ENCODE data around the gene PYDC1. TPM values are rescaled to one million over a fixed set of nuclear protein-coding genes. Genes with fewer than 3 reads are reported as not detected.

The PYDC1 gene
- total RNA-seq, result not detected
- polyA plus RNA-seq, result not detected
- long read RNA-seq, donor 1, result 0 reads
- long read RNA-seq, donor 2, result 0 reads

DNA sequence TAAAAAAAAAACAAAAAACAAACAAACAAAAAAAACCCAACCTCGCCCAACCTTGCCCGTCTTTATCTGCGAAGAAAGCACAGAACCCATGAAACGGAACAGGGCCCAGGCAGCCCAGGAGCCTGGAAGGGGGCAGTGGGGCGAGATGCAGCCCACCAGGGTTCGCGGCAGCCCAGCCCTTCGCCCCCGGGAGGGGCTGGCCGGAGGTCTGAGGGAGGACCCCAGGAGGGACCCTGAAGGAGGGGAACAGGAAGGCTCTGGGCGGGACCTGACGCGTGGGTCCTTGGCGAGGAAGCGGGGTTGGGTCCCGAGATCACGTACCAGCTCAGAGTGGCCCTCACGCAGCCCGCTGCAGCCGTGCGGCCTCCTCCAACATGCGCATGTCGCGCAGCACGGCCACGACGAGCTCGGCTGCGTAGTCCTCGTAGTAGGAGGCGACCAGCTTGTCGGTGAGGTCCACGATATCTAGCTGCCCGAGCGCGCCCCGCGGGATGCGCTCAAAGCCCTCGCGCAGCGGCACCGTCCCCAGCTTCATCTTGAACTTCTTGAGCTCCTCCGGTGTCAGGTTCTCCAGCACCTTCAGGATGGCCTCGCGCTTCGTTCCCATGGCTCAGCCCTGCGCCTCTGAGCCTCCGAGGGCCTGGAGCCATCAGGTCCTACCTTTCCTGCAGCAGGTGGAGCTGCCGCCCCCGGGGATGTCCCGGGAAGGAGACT is at the start of gene PYDC1:
PYDC1 (minus strand) TSS at position 714 of the 714 bp plus-strand sequence; CDS start at position 607, 107 bp downstream.
- Histone ChIP-seq H3K4me1 (ENCODE audit: control insufficient read depth in 1 of 2, insufficient read depth in 2 of 2, low read length in 2 of 2) (no peaks in the 10 kb centered on the region), H3K9me3 (ENCODE audit: control insufficient read depth, low read length) (no peaks in the 10 kb centered on the region), H3K27ac (ENCODE audit: low read depth in 1 of 2, low read length in 2 of 2) (no peak within 1 kb of the TSS), H3K36me3 (ENCODE audit: control insufficient read depth in 1 of 2, insufficient read depth in 2 of 2, low read length in 1 of 2) (no peaks in the 10 kb centered on the region), H3K4me3 (ENCODE audit: low read length in 2 of 2) (no peak within 1 kb of the TSS), H3K27me3 (ENCODE audit: control insufficient read depth in 1 of 2, insufficient read depth in 2 of 2, low read length in 1 of 2) (no peaks in the 10 kb centered on the region)
- intact Hi-C loops (cut with DNase I), result loop anchor here in 1 of 2 donors (10.0 kb wide), 1 partner anchor 488 kb away; no protein-coding TSS in a partner anchor
- DNase-seq, result no peak
- 3 to 4% methylated on average over 50 to 52 of the region's 52 CpGs for WGBS, 2 donors
- ATAC-seq (ENCODE audit: low FRiP score), result no peak

DNA sequence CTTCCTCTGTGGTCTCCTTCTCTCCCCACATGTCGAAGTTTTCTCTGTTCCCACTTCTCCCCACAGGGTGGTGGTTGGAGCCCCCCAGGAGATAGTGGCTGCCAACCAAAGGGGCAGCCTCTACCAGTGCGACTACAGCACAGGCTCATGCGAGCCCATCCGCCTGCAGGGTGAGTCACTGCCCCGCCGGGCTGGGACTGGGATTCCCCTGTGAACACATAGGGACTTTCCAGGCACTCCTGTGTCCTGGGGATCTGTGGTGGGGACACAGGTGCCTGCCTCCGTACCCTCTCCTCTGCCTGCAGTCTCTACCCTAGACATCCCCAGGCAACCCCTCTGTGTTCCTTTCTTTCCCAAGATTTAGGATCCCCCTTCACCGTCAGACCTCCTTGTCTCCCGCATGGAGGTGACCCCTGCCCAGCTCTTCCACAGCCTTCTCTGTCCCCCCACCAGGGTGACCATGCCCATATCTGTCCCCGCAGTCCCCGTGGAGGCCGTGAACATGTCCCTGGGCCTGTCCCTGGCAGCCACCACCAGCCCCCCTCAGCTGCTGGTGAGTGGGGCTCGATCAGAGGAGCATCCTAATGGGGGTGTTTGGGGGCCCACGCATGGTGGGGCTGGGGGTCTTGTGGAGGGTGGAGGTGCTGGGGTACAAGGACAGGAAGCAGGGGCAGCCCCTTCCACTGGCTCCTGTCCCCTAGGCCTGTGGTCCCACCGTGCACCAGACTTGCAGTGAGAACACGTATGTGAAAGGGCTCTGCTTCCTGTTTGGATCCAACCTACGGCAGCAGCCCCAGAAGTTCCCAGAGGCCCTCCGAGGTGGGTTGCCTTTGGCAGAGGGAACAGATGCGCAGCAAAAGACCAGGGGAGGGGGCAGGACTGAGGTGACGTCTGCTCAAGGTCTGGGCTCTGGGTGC is 48.7 kb upstream of the PYDC1 start:
- H3K4me1 ChIP-seq (ENCODE audit: control insufficient read depth in 1 of 2, insufficient read depth in 2 of 2, low read length in 2 of 2), result no peaks in the 10 kb centered on the region
- no peaks in the 10 kb centered on the region for H3K36me3 ChIP-seq (ENCODE audit: control insufficient read depth in 1 of 2, insufficient read depth in 2 of 2, low read length in 1 of 2)
- peak; percentile 59 to 72 for DNase-seq
- intact Hi-C loops (cut with DNase I), result no loop called here
- no peaks in the 10 kb centered on the region for H3K9me3 ChIP-seq (ENCODE audit: control insufficient read depth, low read length)
- H3K27ac ChIP-seq (ENCODE audit: low read depth in 1 of 2, low read length in 2 of 2), result no peak overlapping the region
- 57 to 63% methylated on average over 20 of the region's 20 CpGs for WGBS, 2 donors
- ATAC-seq (ENCODE audit: low FRiP score), result no peak
- H3K27me3 ChIP-seq (ENCODE audit: control insufficient read depth in 1 of 2, insufficient read depth in 2 of 2, low read length in 1 of 2), result no peaks in the 10 kb centered on the region
- no peak overlapping the region for H3K4me3 ChIP-seq (ENCODE audit: low read length in 2 of 2)

DNA sequence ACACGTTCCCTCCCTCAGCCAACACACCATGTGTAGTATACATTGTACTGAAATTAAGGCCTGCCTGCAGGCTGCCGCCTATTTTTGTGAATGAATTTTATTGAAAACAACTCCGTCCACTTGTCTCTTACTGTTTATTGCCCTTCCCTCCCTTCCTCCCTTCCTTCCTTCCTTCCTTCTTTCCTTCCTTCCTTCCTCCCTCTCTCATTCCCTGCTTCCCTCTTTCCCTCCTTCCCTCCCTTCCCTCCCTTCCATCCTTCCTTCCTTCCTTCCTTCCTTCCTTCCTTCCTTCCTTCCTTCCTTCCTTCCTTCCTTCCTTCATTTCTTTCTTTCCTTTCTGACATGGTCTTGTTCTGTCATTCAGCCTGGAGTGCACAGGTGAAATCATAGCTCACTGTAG is 45.1 kb upstream of the PYDC1 start:
- Histone ChIP-seq H3K27ac (ENCODE audit: low read depth in 1 of 2, low read length in 2 of 2) (no peak overlapping the region), H3K4me3 (ENCODE audit: low read length in 2 of 2) (no peak overlapping the region), H3K4me1 (ENCODE audit: control insufficient read depth in 1 of 2, insufficient read depth in 2 of 2, low read length in 2 of 2) (no peaks in the 10 kb centered on the region), H3K27me3 (ENCODE audit: control insufficient read depth in 1 of 2, insufficient read depth in 2 of 2, low read length in 1 of 2) (no peaks in the 10 kb centered on the region), H3K9me3 (ENCODE audit: control insufficient read depth, low read length) (no peaks in the 10 kb centered on the region), H3K36me3 (ENCODE audit: control insufficient read depth in 1 of 2, insufficient read depth in 2 of 2, low read length in 1 of 2) (no peaks in the 10 kb centered on the region)
- ATAC-seq (ENCODE audit: low FRiP score), result no peak
- DNase-seq, result peak in 1 of 2 donors; percentile 20
- WGBS, 2 donors, result 73 to 79% methylated on average over 3 of the region's 3 CpGs
- intact Hi-C loops (cut with DNase I), result no loop called here

DNA sequence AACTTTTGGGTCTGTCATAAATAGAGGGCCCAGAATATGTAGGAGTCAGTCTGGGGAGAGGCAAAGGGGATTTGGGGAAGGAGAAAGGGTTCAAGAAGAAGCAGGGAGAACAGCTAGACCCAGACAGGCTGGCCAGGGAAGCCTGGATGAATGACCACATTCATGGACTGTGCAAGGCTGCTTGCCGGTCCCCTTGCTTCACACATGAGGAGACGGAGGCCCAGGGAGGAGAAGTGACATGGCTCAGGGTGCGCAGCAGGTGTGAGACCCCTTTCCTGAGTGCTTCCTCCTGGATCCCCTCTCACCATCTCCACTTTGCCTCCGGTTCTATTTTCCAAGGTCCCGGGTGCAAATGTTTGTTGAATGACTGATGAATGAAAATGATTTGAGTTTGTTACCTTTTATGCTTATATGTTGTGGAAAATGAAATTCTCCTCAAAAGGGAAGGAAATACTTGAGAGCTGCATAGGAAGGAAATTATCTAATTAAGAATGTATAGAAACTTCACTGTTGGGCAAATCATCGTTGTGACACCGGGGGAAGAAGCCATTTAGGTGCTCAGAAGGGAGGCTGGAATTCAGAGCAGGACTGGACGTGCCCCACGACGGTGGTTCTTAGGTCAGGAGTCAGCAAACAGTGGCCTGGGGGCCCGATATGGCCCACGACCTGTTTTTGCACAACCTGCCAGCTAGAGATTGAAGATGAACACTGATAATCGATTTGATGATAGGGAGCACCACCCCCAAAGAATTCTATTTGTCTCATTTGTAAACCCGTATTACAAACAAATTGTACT is 43.4 kb upstream of the PYDC1 start:
- Histone ChIP-seq H3K27ac (ENCODE audit: low read depth in 1 of 2, low read length in 2 of 2) (no peak overlapping the region), H3K36me3 (ENCODE audit: control insufficient read depth in 1 of 2, insufficient read depth in 2 of 2, low read length in 1 of 2) (no peaks in the 10 kb centered on the region), H3K4me3 (ENCODE audit: low read length in 2 of 2) (no peak overlapping the region), H3K27me3 (ENCODE audit: control insufficient read depth in 1 of 2, insufficient read depth in 2 of 2, low read length in 1 of 2) (no peaks in the 10 kb centered on the region), H3K9me3 (ENCODE audit: control insufficient read depth, low read length) (no peaks in the 10 kb centered on the region), H3K4me1 (ENCODE audit: control insufficient read depth in 1 of 2, insufficient read depth in 2 of 2, low read length in 2 of 2) (no peaks in the 10 kb centered on the region)
- intact Hi-C loops (cut with DNase I), result no loop called here
- ATAC-seq (ENCODE audit: low FRiP score) (no peak), DNase-seq (peak in 1 of 2 donors; percentile 62)
- 75 to 78% methylated on average over 14 of the region's 14 CpGs for WGBS, 2 donors

DNA sequence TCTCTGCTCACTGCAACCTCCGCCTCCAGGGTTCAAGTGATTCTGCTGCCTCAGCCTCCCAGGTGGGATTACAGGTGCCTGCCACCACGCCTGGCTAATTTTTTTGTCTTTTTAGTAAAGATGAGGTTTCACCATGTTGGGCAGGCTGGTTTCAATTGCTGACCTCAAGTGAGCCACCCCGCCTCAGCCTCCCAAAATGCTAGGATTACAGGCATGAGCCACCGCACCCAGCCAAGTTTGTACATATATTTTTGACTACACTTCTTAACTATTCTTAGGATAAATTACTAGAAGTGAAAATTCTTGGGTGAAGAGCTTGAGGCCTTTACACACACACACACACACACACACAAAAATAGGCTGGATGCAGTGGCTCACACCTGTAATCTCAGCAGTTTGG is 41.4 kb upstream of the PYDC1 start:
- Histone ChIP-seq H3K9me3 (ENCODE audit: control insufficient read depth, low read length) (no peaks in the 10 kb centered on the region), H3K4me3 (ENCODE audit: low read length in 2 of 2) (no peak overlapping the region), H3K36me3 (ENCODE audit: control insufficient read depth in 1 of 2, insufficient read depth in 2 of 2, low read length in 1 of 2) (no peaks in the 10 kb centered on the region), H3K4me1 (ENCODE audit: control insufficient read depth in 1 of 2, insufficient read depth in 2 of 2, low read length in 2 of 2) (no peaks in the 10 kb centered on the region), H3K27ac (ENCODE audit: low read depth in 1 of 2, low read length in 2 of 2) (no peak overlapping the region), H3K27me3 (ENCODE audit: control insufficient read depth in 1 of 2, insufficient read depth in 2 of 2, low read length in 1 of 2) (no peaks in the 10 kb centered on the region)
- DNase-seq (peak in 1 of 2 donors; percentile 32), ATAC-seq (ENCODE audit: low FRiP score) (no peak)
- intact Hi-C loops (cut with DNase I), result no loop called here
- 82 to 86% methylated on average over 4 of the region's 4 CpGs for WGBS, 2 donors

DNA sequence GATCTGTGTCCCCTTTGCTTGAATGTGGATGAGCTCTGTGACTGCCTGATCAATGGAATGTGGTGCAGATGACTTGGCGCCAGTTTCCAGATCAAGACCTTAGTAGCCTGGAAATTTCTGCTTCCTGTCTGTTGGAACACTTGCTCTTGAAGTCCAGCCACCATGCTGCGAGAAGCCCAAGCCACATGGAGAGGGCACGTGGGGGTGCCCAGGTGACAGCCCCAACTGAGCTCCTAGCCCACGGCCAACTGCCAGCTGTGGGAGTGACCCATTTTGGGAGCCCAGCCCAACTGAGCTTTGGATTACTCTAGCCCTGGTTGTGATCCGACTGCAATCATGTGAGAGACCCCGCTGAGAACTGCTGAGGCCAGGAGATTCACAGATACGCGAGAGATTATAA is 39.5 kb upstream of the PYDC1 start:
- ATAC-seq (ENCODE audit: low FRiP score) (no peak), DNase-seq (no peak)
- Histone ChIP-seq H3K9me3 (ENCODE audit: control insufficient read depth, low read length) (no peaks in the 10 kb centered on the region), H3K27ac (ENCODE audit: low read depth in 1 of 2, low read length in 2 of 2) (no peak overlapping the region), H3K4me1 (ENCODE audit: control insufficient read depth in 1 of 2, insufficient read depth in 2 of 2, low read length in 2 of 2) (no peaks in the 10 kb centered on the region), H3K27me3 (ENCODE audit: control insufficient read depth in 1 of 2, insufficient read depth in 2 of 2, low read length in 1 of 2) (no peaks in the 10 kb centered on the region), H3K36me3 (ENCODE audit: control insufficient read depth in 1 of 2, insufficient read depth in 2 of 2, low read length in 1 of 2) (no peaks in the 10 kb centered on the region), H3K4me3 (ENCODE audit: low read length in 2 of 2) (no peak overlapping the region)
- intact Hi-C loops (cut with DNase I), result no loop called here
- 76 to 78% methylated on average over 8 of the region's 8 CpGs for WGBS, 2 donors

DNA sequence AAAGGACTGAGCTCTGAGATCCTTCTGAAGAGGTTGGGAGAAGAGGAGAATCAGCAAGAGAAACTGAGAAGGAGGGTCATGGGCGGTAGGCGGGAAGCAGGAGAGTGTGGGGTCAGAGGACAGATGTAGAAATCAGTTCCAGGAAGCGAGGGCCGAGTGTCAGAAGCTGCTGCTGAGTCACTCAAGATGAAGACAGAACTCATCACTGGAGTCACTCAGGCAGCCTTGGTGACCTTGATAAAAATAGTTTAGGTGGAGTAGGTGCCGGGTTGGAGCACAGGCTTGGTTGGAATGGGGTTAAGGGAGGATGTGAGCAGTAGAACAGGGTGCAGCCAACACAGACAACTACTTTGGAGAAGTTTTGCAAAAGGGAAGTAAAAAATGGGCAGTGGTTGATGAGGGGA is 36.7 kb upstream of the PYDC1 start:
- H3K27ac ChIP-seq (ENCODE audit: low read depth in 1 of 2, low read length in 2 of 2), result no peak overlapping the region
- no peaks in the 10 kb centered on the region for H3K27me3 ChIP-seq (ENCODE audit: control insufficient read depth in 1 of 2, insufficient read depth in 2 of 2, low read length in 1 of 2)
- whole genome bisulfite sequencing, 2 donors, result 57 to 61% methylated on average over 5 of the region's 5 CpGs
- no peak for ATAC-seq (ENCODE audit: low FRiP score)
- H3K36me3 ChIP-seq (ENCODE audit: control insufficient read depth in 1 of 2, insufficient read depth in 2 of 2, low read length in 1 of 2), result no peaks in the 10 kb centered on the region
- intact Hi-C loops (cut with DNase I), result no loop called here
- no peak overlapping the region for H3K4me3 ChIP-seq (ENCODE audit: low read length in 2 of 2)
- no peaks in the 10 kb centered on the region for H3K9me3 ChIP-seq (ENCODE audit: control insufficient read depth, low read length)
- peak in 1 of 2 donors; percentile 64 for DNase-seq
- H3K4me1 ChIP-seq (ENCODE audit: control insufficient read depth in 1 of 2, insufficient read depth in 2 of 2, low read length in 2 of 2), result no peaks in the 10 kb centered on the region

DNA sequence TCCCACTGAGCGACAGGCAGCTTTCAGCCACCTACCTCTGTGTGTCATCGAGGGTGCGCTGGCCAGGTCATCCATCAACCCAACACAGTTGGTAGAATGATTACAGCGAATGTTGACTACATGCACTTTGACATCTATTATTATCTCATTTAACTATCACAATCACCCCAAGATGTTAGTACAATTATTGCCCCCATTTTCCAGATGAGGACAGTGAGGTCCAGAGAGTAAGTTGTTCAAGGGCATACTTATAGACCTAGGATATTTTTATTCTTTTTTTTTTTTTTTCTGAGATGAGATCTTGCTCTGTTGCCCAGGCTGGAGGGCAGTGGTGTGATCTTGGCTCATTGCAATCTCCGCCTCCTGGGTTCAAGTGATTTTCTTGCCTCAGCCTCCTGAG is 34.5 kb upstream of the PYDC1 start:
- 92 to 97% methylated on average over 5 of the region's 5 CpGs for WGBS, 2 donors
- Histone ChIP-seq H3K4me3 (ENCODE audit: low read length in 2 of 2) (no peak overlapping the region), H3K9me3 (ENCODE audit: control insufficient read depth, low read length) (no peaks in the 10 kb centered on the region), H3K27me3 (ENCODE audit: control insufficient read depth in 1 of 2, insufficient read depth in 2 of 2, low read length in 1 of 2) (no peaks in the 10 kb centered on the region), H3K36me3 (ENCODE audit: control insufficient read depth in 1 of 2, insufficient read depth in 2 of 2, low read length in 1 of 2) (no peaks in the 10 kb centered on the region), H3K27ac (ENCODE audit: low read depth in 1 of 2, low read length in 2 of 2) (no peak overlapping the region), H3K4me1 (ENCODE audit: control insufficient read depth in 1 of 2, insufficient read depth in 2 of 2, low read length in 2 of 2) (no peaks in the 10 kb centered on the region)
- DNase-seq, result no peak
- no peak for ATAC-seq (ENCODE audit: low FRiP score)
- intact Hi-C loops (cut with DNase I), result no loop called here

Data from aorta (tissue), 5 donors.